K562 (cell line): ENCODE data around the gene FOXS1.

Source experiments
- CHD4 ChIP-seq: fragments of 200-600 bp; sonication (generic); IDR thresholded peaks from 3 replicates; pipeline ENCODE4 v1.6.1; 2012; ENCODE audit warnings: low read depth, mild to moderate bottlenecking, mixed read lengths, low read length, inconsistent platforms; ENCODE audit not compliant: insufficient read depth, insufficient replicate concordance, poor library complexity, severe bottlenecking
- CREB1 ChIP-seq, 2 experiments: sonication (generic) in 1 of 2; formaldehyde crosslinking in 1 of 2; IDR thresholded peaks; 2 replicates each; pipeline versions ENCODE4 v1.6.1 to v1.8.0; 2012 to 2022; ENCODE audit warnings: inconsistent platforms in 1 of 2, mild to moderate bottlenecking in 1 of 2, missing genetic modification reagents in 1 of 2, moderate library complexity in 1 of 2
- FOXM1 ChIP-seq, 2 experiments: fragments of 450-650 bp in 1 of 2; sonication (generic) in 1 of 2; formaldehyde crosslinking in 1 of 2; IDR thresholded peaks; 2 replicates each; pipeline versions ENCODE4 v1.6.1 to v1.9.0; 2017 to 2022; ENCODE audit warnings: low read depth in 2 of 2, mild to moderate bottlenecking in 2 of 2, missing genetic modification reagents in 1 of 2, moderate library complexity in 1 of 2
- SP1 ChIP-seq: sonication (generic); formaldehyde crosslinking; IDR thresholded peaks from 2 replicates; pipeline ENCODE4 v1.8.1; 2022; ENCODE audit warnings: mild to moderate bottlenecking, missing genetic modification reagents
- ZNF584 ChIP-seq: fragments of 200-800 bp; sonication (Bioruptor generic); IDR thresholded peaks from 2 replicates; pipeline ENCODE4 v1.6.1; 2016; ENCODE audit warnings: low read depth, mild to moderate bottlenecking, missing genetic modification characterization, missing compliant biosample characterization
- TF ChIP-seq, protein P1 (sequence below), 3 experiments: fragments of 200-800 bp in 1 of 3; sonication (Bioruptor generic) in 1 of 3; sonication (generic) in 1 of 3; formaldehyde crosslinking in 1 of 3; IDR thresholded peaks; 2 replicates each; pipeline versions ENCODE4 v1.6.1 to v1.8.0; 2016 to 2022; ENCODE audit warnings: mild to moderate bottlenecking in 2 of 3, missing compliant biosample characterization in 2 of 3, missing genetic modification characterization in 2 of 3, missing genetic modification reagents in 1 of 3
- TF ChIP-seq, protein P2 (sequence below): fragments of 250-450 bp; sonication (Bioruptor Pico); IDR thresholded peaks from 2 replicates; pipeline ENCODE4 v1.5.0; 2020; ENCODE audit warnings: mild to moderate bottlenecking
- TF ChIP-seq, protein P3 (sequence below), 2 experiments: fragments of 450-650 bp in 1 of 2; sonication (generic) in 1 of 2; formaldehyde crosslinking in 1 of 2; IDR thresholded peaks; 2 replicates each; pipeline versions ENCODE4 v1.7.1 to v1.9.0; 2016 to 2022; ENCODE audit warnings: inconsistent platforms in 1 of 2, mild to moderate bottlenecking in 1 of 2, missing genetic modification reagents in 1 of 2
- TF ChIP-seq, protein P4 (sequence below): sonication (generic); formaldehyde crosslinking; IDR thresholded peaks from 2 replicates; pipeline ENCODE4 v1.8.1; 2023; ENCODE audit warnings: mild to moderate bottlenecking, missing genetic modification reagents
- TF ChIP-seq, protein P5 (sequence below): fragments of 250-450 bp; sonication (Bioruptor Pico); IDR thresholded peaks from 2 replicates; pipeline ENCODE4 v1.9.0; 2021; ENCODE audit warnings: mild to moderate bottlenecking, inconsistent platforms

DNA sequence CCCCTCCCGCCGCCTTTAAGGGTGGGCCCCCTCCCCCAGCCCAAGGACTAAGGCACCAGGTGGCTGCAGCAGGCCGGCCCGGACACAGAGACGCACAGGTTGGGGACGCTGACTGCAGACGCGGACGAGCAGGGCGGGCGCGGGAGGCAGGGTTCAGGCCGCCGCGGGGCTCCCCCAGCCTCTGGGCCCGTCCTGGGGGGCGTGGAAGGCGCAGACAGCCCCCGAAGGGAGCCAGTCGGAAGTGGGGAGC, 15.7 kb upstream of the FOXS1 start:
- TF ChIP-seq, protein P1, sequence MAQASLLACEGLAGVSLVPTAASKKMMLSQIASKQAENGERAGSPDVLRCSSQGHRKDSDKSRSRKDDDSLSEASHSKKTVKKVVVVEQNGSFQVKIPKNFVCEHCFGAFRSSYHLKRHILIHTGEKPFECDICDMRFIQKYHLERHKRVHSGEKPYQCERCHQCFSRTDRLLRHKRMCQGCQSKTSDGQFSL (CRISPR knock-in tag; IDR thresholded peaks at IDR 0.05), result no peak
- TF ChIP-seq, protein P1 (tag; IDR thresholded peaks at IDR 0.05), result no peak
- TF ChIP-seq, protein P2, sequence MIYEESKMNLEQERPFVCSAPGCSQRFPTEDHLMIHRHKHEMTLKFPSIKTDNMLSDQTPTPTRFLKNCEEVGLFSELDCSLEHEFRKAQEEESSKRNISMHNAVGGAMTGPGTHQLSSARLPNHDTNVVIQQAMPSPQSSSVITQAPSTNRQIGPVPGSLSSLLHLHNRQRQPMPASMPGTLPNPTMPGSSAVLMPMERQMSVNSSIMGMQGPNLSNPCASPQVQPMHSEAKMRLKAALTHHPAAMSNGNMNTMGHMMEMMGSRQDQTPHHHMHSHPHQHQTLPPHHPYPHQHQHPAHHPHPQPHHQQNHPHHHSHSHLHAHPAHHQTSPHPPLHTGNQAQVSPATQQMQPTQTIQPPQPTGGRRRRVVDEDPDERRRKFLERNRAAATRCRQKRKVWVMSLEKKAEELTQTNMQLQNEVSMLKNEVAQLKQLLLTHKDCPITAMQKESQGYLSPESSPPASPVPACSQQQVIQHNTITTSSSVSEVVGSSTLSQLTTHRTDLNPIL, result no peak
- TF ChIP-seq, protein P3, sequence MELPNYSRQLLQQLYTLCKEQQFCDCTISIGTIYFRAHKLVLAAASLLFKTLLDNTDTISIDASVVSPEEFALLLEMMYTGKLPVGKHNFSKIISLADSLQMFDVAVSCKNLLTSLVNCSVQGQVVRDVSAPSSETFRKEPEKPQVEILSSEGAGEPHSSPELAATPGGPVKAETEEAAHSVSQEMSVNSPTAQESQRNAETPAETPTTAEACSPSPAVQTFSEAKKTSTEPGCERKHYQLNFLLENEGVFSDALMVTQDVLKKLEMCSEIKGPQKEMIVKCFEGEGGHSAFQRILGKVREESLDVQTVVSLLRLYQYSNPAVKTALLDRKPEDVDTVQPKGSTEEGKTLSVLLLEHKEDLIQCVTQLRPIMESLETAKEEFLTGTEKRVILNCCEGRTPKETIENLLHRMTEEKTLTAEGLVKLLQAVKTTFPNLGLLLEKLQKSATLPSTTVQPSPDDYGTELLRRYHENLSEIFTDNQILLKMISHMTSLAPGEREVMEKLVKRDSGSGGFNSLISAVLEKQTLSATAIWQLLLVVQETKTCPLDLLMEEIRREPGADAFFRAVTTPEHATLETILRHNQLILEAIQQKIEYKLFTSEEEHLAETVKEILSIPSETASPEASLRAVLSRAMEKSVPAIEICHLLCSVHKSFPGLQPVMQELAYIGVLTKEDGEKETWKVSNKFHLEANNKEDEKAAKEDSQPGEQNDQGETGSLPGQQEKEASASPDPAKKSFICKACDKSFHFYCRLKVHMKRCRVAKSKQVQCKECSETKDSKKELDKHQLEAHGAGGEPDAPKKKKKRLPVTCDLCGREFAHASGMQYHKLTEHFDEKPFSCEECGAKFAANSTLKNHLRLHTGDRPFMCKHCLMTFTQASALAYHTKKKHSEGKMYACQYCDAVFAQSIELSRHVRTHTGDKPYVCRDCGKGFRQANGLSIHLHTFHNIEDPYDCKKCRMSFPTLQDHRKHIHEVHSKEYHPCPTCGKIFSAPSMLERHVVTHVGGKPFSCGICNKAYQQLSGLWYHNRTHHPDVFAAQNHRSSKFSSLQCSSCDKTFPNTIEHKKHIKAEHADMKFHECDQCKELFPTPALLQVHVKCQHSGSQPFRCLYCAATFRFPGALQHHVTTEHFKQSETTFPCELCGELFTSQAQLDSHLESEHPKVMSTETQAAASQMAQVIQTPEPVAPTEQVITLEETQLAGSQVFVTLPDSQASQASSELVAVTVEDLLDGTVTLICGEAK (IDR thresholded peaks at IDR 0.05), result no peak
- TF ChIP-seq, protein P3 (CRISPR knock-in tag; IDR thresholded peaks at IDR 0.05), result no peak
- TF ChIP-seq CHD4 (no peak), ZNF584 (no peak), FOXM1 (IDR thresholded peaks at IDR 0.05; ENCODE audit: low read depth) (no peak), FOXM1 (CRISPR knock-in tag; IDR thresholded peaks at IDR 0.05; ENCODE audit: low read depth) (no peak), CREB1 (IDR thresholded peaks at IDR 0.05) (no peak), CREB1 (CRISPR knock-in tag; IDR thresholded peaks at IDR 0.05) (no peak), SP1 (CRISPR knock-in tag) (no peak)
- TF ChIP-seq, protein P4, sequence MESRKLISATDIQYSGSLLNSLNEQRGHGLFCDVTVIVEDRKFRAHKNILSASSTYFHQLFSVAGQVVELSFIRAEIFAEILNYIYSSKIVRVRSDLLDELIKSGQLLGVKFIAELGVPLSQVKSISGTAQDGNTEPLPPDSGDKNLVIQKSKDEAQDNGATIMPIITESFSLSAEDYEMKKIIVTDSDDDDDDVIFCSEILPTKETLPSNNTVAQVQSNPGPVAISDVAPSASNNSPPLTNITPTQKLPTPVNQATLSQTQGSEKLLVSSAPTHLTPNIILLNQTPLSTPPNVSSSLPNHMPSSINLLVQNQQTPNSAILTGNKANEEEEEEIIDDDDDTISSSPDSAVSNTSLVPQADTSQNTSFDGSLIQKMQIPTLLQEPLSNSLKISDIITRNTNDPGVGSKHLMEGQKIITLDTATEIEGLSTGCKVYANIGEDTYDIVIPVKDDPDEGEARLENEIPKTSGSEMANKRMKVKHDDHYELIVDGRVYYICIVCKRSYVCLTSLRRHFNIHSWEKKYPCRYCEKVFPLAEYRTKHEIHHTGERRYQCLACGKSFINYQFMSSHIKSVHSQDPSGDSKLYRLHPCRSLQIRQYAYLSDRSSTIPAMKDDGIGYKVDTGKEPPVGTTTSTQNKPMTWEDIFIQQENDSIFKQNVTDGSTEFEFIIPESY, result no peak
- TF ChIP-seq, protein P5, sequence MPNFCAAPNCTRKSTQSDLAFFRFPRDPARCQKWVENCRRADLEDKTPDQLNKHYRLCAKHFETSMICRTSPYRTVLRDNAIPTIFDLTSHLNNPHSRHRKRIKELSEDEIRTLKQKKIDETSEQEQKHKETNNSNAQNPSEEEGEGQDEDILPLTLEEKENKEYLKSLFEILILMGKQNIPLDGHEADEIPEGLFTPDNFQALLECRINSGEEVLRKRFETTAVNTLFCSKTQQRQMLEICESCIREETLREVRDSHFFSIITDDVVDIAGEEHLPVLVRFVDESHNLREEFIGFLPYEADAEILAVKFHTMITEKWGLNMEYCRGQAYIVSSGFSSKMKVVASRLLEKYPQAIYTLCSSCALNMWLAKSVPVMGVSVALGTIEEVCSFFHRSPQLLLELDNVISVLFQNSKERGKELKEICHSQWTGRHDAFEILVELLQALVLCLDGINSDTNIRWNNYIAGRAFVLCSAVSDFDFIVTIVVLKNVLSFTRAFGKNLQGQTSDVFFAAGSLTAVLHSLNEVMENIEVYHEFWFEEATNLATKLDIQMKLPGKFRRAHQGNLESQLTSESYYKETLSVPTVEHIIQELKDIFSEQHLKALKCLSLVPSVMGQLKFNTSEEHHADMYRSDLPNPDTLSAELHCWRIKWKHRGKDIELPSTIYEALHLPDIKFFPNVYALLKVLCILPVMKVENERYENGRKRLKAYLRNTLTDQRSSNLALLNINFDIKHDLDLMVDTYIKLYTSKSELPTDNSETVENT (CRISPR knock-in tag), result no peak
